RWPE2 (cell line): ENCODE results near the gene MCM3AP.

ENCODE experiments used
- ATAC-seq: fragments of 200-7000 bp; cut with Tn5 transposase; 3 replicates; pipeline ENCODE4 v1.9.1; 2021; ENCODE audit warnings: low read depth
- DNase-seq: peaks from one replicate; pipeline ENCODE4 v3.0.0-alpha.2; 2020; ENCODE audit warnings: low spot score
- H3K27ac ChIP-seq: fragments of 450-650 bp; 2 replicates; pipeline ENCODE4 v1.5.1; 2017; ENCODE audit warnings: mild to moderate bottlenecking; ENCODE audit not compliant: poor library complexity, severe bottlenecking
- H3K27me3 ChIP-seq: fragments of 250-450 bp; sonication (Bioruptor Pico); 2 replicates; pipeline ENCODE4 v1.5.1; 2021; ENCODE audit warnings: mild to moderate bottlenecking, moderate library complexity; ENCODE audit not compliant: insufficient read depth, poor library complexity, severe bottlenecking
- H3K36me3 ChIP-seq: fragments of 250-450 bp; sonication (Bioruptor Pico); 2 replicates; pipeline ENCODE4 v1.5.1; 2020; ENCODE audit warnings: low read depth, mild to moderate bottlenecking, moderate library complexity
- H3K4me1 ChIP-seq: fragments of 250-450 bp; sonication (Bioruptor Pico); 2 replicates; pipeline ENCODE4 v1.5.1; 2021; ENCODE audit warnings: mild to moderate bottlenecking, moderate library complexity; ENCODE audit not compliant: insufficient read depth, poor library complexity, severe bottlenecking
- H3K4me3 ChIP-seq: fragments of 250-450 bp; sonication (Bioruptor Pico); 2 replicates; pipeline ENCODE4 v1.5.1; 2021; ENCODE audit warnings: mild to moderate bottlenecking, moderate library complexity; ENCODE audit not compliant: severe bottlenecking
- H3K9me3 ChIP-seq: fragments of 250-450 bp; sonication (Bioruptor Pico); 2 replicates; pipeline ENCODE4 v1.5.1; 2021; ENCODE audit warnings: mild to moderate bottlenecking, moderate library complexity; ENCODE audit not compliant: severe bottlenecking
- TF ChIP-seq, protein P1 (sequence below): fragments of 450-650 bp; IDR thresholded peaks from one replicate; pipeline ENCODE4 v1.5.1; 2017; ENCODE audit warnings: mild to moderate bottlenecking, moderate library complexity; ENCODE audit not compliant: poor library complexity, severe bottlenecking

Gene MCM3AP

DNA sequence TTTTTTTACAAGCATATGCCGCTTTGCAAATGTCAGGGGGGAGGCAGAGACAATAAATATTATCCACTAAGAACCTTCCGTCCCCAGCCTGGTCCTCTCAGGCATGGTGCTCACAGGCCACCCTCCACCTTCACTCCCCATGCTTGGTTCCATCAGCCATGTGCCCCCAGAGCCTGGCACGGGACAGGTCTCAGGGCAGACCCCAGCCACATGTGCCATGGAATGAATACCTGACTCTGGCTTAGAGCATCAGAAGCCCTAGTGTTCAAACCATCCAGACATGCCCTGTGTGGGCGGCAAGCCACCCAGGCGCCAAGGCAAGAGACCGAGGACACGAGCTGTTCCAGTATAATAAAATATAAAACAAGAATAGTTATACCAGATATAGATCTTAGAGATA is 62.2 kb downstream of the MCM3AP start:
- Histone ChIP-seq H3K36me3 (peaks cover 76% of the 10 kb centered on the region), H3K9me3 (no peaks in the 10 kb centered on the region), H3K4me1 (peaks cover 9% of the 10 kb centered on the region), H3K27me3 (no peaks in the 10 kb centered on the region), H3K27ac (no peak overlapping the region), H3K4me3 (no peak overlapping the region)
- DNase-seq (no peak), ATAC-seq (no peak)
- TF ChIP-seq, protein P1, sequence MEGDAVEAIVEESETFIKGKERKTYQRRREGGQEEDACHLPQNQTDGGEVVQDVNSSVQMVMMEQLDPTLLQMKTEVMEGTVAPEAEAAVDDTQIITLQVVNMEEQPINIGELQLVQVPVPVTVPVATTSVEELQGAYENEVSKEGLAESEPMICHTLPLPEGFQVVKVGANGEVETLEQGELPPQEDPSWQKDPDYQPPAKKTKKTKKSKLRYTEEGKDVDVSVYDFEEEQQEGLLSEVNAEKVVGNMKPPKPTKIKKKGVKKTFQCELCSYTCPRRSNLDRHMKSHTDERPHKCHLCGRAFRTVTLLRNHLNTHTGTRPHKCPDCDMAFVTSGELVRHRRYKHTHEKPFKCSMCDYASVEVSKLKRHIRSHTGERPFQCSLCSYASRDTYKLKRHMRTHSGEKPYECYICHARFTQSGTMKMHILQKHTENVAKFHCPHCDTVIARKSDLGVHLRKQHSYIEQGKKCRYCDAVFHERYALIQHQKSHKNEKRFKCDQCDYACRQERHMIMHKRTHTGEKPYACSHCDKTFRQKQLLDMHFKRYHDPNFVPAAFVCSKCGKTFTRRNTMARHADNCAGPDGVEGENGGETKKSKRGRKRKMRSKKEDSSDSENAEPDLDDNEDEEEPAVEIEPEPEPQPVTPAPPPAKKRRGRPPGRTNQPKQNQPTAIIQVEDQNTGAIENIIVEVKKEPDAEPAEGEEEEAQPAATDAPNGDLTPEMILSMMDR = no peak

DNA sequence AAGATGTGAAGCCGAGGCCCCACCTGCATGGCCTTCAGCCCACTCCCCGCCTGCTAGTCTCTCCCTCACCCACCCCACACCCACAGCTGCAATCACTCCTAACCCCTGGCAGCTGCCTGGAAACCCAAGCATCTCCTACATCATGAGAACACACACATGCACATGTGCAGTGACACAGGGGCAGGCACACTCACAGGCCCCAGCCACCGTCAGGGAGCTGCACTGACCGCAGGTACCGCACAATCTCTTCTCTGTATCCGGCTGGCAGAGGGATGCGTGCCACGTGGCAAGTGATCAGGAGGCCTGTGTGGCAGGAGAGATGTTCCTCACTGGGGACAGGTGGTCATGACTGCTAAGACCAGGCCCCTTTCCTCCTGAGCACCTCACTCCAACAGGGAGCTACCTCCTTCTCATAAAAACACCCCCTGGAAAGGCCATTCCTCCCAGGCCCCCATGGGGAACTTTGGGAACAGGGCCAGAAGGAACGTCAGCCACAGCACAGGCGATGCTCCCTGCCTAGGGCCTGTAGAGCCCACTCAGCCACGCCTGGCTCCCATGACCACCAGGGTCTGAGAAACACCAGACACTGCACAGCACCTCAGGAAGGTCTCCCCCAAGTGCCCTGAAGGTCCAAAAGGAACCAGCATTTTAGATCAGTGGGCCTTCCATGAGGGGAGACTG is 62.8 kb downstream of the MCM3AP start:
- DNase-seq = no peak
- TF ChIP-seq, protein P1 = no peak
- no peaks in the 10 kb centered on the region for H3K27me3 ChIP-seq
- no peak overlapping the region for H3K4me3 ChIP-seq
- no peaks in the 10 kb centered on the region for H3K9me3 ChIP-seq
- no peak overlapping the region for H3K27ac ChIP-seq
- peaks cover 79% of the 10 kb centered on the region for H3K36me3 ChIP-seq
- H3K4me1 ChIP-seq = peaks cover 9% of the 10 kb centered on the region
- ATAC-seq = no peak

GRCh38 chr21:46221664-46222435 is 63.6 kb downstream of the MCM3AP start:
- Histone ChIP-seq H3K4me3 (no peak overlapping the region), H3K27me3 (no peaks in the 10 kb centered on the region), H3K9me3 (no peaks in the 10 kb centered on the region), H3K27ac (no peak overlapping the region), H3K4me1 (peaks cover 6% of the 10 kb centered on the region), H3K36me3 (peaks cover 84% of the 10 kb centered on the region)
- no peak for ATAC-seq
- no peak for DNase-seq
- TF ChIP-seq, protein P1 = no peak

GRCh38 chr21:46220847-46221246 is 64.6 kb downstream of the MCM3AP start:
- no peaks in the 10 kb centered on the region for H3K4me1 ChIP-seq
- no peak overlapping the region for H3K4me3 ChIP-seq
- no peak for DNase-seq
- H3K36me3 ChIP-seq = peaks cover 89% of the 10 kb centered on the region
- H3K9me3 ChIP-seq = no peaks in the 10 kb centered on the region
- no peak overlapping the region for H3K27ac ChIP-seq
- no peak for ATAC-seq
- TF ChIP-seq, protein P1 = no peak
- no peaks in the 10 kb centered on the region for H3K27me3 ChIP-seq

DNA sequence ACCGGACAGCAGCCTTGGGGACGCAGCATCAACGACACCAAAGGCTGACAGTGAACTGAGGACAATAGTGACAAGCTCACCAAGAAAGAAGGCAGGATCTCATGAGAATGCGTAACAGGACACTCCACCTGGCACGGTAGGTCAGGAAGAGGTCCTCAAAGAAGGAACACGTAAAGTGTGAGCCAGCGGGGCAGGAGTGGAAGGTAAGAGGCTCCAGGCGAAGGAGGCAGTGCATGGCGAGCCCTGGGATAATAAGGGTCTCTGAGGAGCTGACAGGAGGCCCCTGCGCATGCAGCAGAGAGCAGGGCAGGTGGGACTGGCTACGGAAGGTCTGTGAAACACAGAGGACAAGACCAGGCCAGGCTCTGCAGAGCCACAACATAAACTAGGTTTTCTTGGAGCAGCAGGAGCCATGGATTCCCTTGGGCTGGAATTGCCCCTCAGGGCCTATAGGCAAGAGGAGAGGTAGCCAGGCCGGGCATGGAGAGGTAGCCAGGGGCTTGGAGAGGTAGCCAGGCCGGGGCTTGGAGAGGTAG is 65.1 kb downstream of the MCM3AP start:
- DNase-seq = no peak
- Histone ChIP-seq H3K4me3 (no peak overlapping the region), H3K27me3 (no peaks in the 10 kb centered on the region), H3K36me3 (peaks cover 89% of the 10 kb centered on the region), H3K4me1 (no peaks in the 10 kb centered on the region), H3K27ac (no peak overlapping the region), H3K9me3 (no peaks in the 10 kb centered on the region)
- no peak for ATAC-seq
- TF ChIP-seq, protein P1 = no peak
